ENCODE results near the gene PCP2.

The PCP2 gene

GRCh38 chr19:7678971-7679751 lies 45.6 kb upstream of the PCP2 start:
- in situ Hi-C loops (cut with MboI; ENCODE audit: low pct_unique_long_range_greater_than_20kb, low sequenced_read_pairs, unreplicated experiment), result no loop called here
- TF ChIP-seq CTCF (IDR thresholded peaks at IDR 0.05; ENCODE audit: extremely low read depth, insufficient read depth, missing control alignments), result peak; percentile 76
- DNase-seq (ENCODE audit: low spot score), result peak; percentile 81

DNA sequence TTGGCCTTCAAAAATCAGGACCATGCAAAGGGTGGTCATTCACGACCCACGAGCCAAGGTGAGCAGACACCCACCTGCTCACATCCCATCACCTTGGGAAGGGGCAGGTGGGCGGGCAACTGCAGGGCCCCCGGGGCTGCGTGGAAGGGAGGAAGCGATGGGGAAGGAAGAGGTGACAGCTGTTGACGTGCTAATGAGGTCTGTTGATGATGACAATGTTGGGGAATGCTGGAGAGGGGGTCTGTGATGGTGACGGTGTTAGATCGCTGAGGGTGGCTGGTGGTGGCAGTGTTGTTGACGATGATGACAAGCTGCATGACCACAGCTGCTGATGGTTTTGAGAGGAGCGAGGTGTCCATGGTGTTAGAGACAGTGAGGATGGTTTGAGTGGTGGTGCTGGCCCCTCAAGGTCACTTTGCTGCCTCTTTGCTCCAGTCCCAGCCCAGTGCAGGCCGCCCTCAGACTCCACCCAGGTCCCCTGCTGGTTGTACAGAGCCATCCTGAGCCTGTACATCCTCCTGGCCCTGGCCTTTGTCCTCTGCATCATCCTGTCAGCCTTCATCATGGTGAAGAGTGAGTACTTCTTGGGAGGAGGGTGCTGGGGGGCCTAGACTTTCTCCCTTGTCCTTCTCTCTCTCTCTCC lies 44.3 kb upstream of the PCP2 start:
- TF ChIP-seq CTCF (IDR thresholded peaks at IDR 0.05; ENCODE audit: extremely low read depth, insufficient read depth, missing control alignments), result no peak
- no peak for DNase-seq (ENCODE audit: low spot score)
- in situ Hi-C loops (cut with MboI; ENCODE audit: low pct_unique_long_range_greater_than_20kb, low sequenced_read_pairs, unreplicated experiment), result no loop called here

DNA sequence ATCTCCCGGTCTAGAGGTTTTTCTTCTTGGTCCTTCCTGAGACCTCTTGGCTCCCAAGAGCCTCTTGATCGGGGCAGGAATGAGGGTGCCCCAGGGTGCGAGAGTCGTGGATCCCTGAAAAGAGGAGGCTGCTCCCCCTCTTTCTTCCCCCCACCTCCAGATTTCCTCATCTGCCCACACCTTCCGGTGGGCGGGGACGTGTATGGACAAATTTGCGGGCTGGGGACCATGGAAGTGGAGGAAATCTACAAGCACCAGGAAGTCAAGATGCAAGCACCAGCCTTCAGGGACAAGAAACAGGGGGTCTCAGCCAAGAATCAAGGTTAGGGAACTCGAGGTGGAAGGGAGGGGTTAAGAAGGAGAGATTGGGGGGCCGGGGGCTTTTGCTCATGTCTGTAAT lies 43.3 kb upstream of the PCP2 start, which contains the start of gene MCEMP1:
TSS of gene MCEMP1 (plus strand) at position 237 of the 400 bp plus-strand sequence. CDS start at position 268, 31 bp downstream.
- DNase-seq (ENCODE audit: low spot score), result no peak
- no peak for TF ChIP-seq CTCF (IDR thresholded peaks at IDR 0.05; ENCODE audit: extremely low read depth, insufficient read depth, missing control alignments)
- in situ Hi-C loops (cut with MboI; ENCODE audit: low pct_unique_long_range_greater_than_20kb, low sequenced_read_pairs, unreplicated experiment), result no loop called here

- in situ Hi-C loops (cut with MboI; ENCODE audit: low pct_unique_long_range_greater_than_20kb, low sequenced_read_pairs, unreplicated experiment), result no loop called here
- no peak for TF ChIP-seq CTCF (IDR thresholded peaks at IDR 0.05; ENCODE audit: extremely low read depth, insufficient read depth, missing control alignments)
- no peak for DNase-seq (ENCODE audit: low spot score)
Observed at GRCh38 chr19:7676376-7676775, 42.9 kb upstream of the PCP2 start.

DNA sequence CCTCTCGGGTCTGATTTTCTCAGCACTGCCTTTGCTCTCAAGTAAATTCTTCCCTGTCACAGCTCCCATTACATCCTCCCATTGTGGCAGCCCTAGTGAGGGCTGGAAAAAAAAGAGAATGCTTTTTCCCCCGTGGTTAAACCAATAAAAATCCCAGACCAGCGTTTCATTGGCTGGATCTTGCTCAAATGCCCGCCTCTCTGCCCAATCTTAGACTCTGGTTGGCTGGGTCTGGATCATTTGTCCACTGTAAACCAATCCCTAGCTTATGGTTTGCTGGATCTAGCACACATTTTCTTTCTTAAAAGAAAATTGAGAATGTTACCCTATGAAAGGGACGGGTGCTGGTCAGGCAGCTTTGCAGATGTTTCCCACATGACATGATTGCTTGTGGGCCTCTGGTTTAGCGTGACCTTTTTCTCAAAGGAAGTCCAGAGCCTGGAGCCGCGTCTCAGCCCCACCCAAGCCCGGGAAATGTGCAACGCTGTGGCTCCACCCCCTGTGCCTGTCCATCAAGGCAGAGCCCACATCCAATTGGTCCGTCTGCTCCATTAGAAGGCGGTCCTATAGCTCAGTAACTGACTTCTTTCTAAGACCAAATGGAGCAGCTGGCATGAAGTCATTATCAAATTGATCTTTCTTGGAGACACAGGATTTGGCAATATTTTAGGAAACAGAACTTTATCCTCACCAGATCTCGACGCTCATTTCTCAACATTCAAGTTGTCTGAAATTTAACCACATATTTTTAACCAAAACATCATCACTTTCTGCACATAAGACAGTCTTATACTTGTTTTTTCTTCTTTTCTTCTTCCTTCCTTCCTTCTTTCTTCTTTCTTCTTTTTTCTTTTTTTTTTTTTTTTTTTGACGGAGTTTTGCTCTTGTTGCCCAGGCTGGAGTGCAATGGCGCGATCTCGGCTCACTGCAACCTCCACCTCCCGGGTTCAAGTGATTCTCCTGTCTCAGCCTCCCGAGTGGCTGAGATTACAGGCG lies 40.8 kb upstream of the PCP2 start:
- TF ChIP-seq CTCF (IDR thresholded peaks at IDR 0.05; ENCODE audit: extremely low read depth, insufficient read depth, missing control alignments), result no peak
- in situ Hi-C loops (cut with MboI; ENCODE audit: low pct_unique_long_range_greater_than_20kb, low sequenced_read_pairs, unreplicated experiment), result no loop called here
- DNase-seq (ENCODE audit: low spot score), result no peak

DNA sequence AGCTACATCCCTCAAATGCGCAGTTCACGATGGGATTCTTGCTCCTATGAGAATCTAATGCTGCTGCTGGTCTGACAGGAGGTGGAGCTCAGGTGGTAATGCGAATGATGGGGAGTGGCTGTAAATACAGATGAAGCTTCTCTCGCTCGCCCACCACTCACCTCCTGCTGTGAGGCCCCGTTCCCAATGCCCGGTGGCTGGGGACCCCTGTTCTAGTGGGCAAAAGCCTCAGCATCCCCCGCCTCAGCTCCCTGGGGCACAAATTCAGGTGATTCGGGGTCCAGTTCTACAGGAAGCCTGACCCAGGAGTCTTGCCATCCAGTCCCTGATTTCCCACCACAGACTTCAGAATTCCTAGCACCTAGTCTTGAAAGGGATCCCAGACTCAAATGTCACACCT lies 39.0 kb upstream of the PCP2 start:
- in situ Hi-C loops (cut with MboI; ENCODE audit: low pct_unique_long_range_greater_than_20kb, low sequenced_read_pairs, unreplicated experiment), result no loop called here
- no peak for DNase-seq (ENCODE audit: low spot score)
- TF ChIP-seq CTCF (IDR thresholded peaks at IDR 0.05; ENCODE audit: extremely low read depth, insufficient read depth, missing control alignments), result no peak
